RWPE1 (cell line): ENCODE measurements around the gene ANTXRL.

Source experiments
- CTCF ChIA-PET: fragments of 350-600 bp; sonication (Branson Sonifier 250); formaldehyde crosslinking; extraction: SDS; loops from one replicate; lab custom pipeline; 2021; lab: Yijun Ruan, JAX
- POLR2A ChIA-PET: fragments of 400-600 bp; formaldehyde crosslinking; extraction: SDS; loops from one replicate; lab custom pipeline; 2020; ENCODE audit warnings: antibody characterized with exemption; ENCODE audit not compliant: low non-redundant PET; lab: Yijun Ruan, JAX
- DNase-seq: peaks from one replicate; pipeline ENCODE4 v3.0.0; 2012; ENCODE audit warnings: low spot score
- H3K27ac ChIP-seq: fragments of 450-650 bp; 2 replicates; pipeline ENCODE4 v1.5.1; 2017
- TF ChIP-seq, protein P1 (sequence below): fragments of 450-650 bp; conservative IDR thresholded peaks from 2 replicates; pipeline ENCODE4 v1.5.1; 2017; ENCODE audit warnings: low read depth, mild to moderate bottlenecking

Gene ANTXRL

DNA sequence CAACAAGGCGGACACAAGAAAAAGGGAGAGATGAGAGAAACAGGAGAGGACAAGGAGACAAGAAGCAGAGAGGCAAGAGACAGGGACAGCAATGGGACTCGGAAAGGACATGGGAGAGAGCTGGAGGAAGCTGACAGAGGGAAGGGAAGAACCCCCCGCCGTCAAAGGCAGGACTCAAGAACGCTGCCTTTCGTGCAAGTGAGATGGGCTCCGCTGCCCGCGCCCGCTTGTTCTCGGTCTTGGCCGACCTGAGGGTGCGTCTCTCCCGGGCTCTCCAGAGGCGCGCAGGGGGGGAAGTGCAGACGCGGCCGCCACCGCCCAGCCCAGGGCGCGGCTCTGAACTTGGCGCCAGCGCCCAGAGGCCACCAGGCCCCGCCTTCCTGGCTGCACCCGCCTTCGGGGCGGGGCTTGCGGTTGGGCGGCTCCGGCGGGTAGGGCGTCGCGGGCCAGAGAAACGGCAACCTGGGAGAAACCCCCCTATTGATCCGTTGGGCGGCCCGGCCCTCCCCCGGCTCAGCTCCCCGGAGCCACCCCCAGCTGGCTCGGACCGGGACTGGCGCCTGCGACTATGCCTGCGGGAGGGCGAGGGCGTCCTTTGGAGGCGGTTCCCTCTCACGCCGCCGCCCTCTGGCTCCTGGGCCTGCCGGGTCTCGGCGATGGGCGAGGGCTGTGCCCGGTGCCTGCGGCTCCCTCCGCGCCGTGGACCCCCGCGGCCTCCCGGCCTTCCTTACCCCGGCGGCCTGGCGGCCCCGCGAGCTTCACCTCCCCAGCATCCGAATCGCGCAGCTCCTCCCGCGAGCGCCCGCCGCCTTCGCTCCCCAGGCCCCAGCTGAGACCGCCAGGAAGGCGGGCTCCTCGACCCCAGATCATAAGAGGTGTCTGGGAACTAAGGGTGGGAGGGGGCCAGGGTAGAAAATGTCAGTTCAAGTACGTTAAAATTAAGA lies 2.2 kb upstream of the ANTXRL start:
- H3K27ac ChIP-seq = peak overlapping the region; percentile 79
- CTCF ChIA-PET = no interaction called here
- POLR2A ChIA-PET = no interaction called here
- TF ChIP-seq, protein P1, sequence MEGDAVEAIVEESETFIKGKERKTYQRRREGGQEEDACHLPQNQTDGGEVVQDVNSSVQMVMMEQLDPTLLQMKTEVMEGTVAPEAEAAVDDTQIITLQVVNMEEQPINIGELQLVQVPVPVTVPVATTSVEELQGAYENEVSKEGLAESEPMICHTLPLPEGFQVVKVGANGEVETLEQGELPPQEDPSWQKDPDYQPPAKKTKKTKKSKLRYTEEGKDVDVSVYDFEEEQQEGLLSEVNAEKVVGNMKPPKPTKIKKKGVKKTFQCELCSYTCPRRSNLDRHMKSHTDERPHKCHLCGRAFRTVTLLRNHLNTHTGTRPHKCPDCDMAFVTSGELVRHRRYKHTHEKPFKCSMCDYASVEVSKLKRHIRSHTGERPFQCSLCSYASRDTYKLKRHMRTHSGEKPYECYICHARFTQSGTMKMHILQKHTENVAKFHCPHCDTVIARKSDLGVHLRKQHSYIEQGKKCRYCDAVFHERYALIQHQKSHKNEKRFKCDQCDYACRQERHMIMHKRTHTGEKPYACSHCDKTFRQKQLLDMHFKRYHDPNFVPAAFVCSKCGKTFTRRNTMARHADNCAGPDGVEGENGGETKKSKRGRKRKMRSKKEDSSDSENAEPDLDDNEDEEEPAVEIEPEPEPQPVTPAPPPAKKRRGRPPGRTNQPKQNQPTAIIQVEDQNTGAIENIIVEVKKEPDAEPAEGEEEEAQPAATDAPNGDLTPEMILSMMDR = no peak
- peak; percentile 80 for DNase-seq

DNA sequence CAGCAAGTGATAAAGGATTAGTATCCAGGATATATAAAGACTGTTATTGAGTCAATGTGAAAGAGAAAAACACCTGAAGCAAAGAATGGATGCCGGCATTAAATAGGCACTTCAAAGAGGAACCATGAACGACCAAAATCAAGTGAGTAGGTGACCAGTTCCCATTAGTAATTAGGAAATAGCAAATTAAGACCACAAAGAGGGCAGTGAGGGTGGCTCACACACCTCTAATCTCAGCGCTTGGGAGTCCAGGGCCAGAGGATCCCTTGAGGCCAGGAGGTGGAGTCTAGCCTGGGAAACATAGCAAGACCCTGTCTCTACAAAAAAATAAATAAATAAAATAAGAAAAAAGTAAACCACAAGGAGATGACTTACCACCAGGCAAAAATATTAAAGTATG lies 1.5 kb upstream of the ANTXRL start:
- TF ChIP-seq, protein P1 = no peak
- peak overlapping the region; percentile 79 for H3K27ac ChIP-seq
- no peak for DNase-seq
- POLR2A ChIA-PET = no interaction called here
- CTCF ChIA-PET = no interaction called here

DNA sequence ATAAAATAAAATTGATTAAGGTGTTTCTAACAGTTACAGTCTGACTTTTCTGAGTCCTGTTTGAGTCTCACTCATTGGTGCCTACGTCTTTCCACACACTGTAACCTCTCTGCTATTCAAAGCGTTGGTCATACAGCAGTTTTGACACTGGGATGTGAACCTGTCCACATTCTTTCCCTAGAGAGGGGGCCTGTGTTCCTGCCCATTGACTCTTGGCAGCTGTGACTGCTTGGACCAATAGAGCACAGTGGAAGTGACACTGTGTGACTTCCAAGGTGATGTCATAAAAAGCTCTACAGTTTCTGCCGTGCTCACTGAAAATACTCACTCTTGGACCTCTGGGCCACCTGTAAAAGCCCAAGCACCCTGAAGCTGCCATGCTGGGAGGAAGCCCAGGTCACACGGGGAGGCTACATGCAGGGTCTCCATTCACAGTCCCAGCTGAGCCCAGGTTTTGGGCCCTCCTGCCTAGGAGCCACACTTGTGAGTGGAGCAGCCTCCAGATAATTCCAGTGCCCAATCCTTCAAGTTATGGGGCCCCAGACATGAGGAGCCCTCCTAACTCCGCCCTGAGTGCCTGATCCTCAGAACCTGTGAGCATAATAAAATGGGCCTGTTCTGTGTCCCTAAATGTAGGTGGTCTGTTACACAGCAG lies 704 bp upstream of the ANTXRL start:
- POLR2A ChIA-PET = no interaction called here
- H3K27ac ChIP-seq = no peak overlapping the region
- CTCF ChIA-PET = no interaction called here
- TF ChIP-seq, protein P1 = no peak
- no peak for DNase-seq

DNA sequence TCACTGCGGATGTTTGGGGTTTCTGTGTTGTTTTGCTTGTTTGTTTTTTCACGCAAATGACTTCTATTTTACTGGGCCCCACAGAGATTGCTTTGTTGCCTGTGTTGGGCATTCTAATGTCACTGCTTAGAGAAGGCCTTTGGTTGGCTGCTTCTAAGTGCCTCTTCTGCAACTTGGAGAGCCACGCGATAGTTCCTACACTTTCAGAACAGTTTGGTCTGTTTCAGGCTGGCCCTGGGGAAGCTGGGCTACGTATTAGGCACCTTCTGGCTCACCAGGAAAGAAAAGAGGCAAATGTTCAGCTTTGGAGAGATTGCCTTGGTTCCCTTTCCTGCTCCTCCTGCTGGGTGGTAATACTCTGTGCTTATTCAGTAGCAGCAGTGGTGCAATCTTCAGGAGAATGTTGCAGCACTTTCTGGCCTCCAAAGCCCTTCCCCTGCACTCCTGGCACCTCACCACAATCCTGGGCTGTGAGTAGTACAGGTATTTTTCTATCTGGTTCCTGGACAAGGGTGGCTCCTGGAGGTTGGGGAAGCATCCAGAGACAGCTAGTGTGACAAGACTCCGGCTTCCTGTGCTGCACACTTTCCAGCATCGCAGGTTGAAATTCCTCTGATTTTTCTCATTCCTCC lies 1.2 kb downstream of the ANTXRL start:
- CTCF ChIA-PET = no interaction called here
- DNase-seq = no peak
- TF ChIP-seq, protein P1 = no peak
- POLR2A ChIA-PET = no interaction called here
- peak overlapping the region; percentile 16; the same call in 1 of the 2 replicates for H3K27ac ChIP-seq

DNA sequence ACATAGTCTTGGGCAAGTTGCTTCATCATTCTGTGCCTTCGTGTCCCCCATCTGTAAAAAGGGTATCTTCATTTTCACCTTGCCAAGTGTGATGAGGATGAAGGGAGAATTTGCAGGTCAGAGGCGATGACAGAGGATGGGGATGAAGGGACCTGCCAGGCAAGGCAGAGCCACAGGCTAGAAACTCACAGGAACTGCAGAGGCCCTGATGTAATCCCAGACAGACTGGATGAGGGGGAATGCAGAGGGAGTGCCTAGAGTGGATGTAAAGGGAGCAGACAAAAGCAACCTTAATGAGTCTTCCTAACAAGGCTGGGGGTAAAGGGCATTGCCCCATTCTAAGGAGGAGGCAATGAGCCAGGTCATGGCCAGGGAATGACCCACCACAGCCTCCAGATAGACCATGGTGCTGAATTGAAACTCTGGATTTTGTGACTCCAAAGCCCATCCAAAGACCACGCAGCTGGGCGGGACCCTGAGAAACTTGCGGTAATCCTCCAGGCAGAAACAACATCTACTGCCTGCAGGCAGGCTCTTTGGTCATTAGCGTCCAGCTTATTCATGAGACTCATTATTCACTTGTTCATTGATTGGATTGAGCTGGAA lies 1.9 kb downstream of the ANTXRL start:
- ChIA-PET POLR2A (no interaction called here), CTCF (no interaction called here)
- no peak overlapping the region for H3K27ac ChIP-seq
- no peak for DNase-seq
- TF ChIP-seq, protein P1 = no peak
